NCI-H1436 (cell line): ENCODE results near the gene HCN1.

Source experiments
- DNase-seq: peaks from one replicate; lab custom pipeline; 2025; lab: John Stamatoyannopoulos, UW

The HCN1 gene

DNA sequence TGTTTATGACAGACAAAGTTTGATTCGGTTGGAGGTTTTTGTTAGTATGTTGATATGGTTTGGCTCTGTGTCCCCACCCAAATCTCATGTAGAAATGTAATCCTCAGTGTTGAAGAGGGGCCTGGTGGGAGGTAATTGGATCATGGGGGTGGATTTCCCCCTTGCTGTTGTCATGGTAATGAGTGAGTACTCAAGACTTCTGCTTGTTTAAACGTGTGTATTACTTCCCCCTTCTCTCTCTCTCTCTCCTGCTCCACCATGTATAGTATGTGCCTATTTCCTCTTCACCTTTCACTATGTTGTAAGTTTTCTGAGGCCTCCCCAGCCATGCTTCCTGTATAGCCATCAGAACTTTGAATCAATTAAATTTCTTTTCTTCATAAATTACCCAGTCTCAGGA lies 415.1 kb downstream of the HCN1 start:
- DNase-seq, result no peak

DNA sequence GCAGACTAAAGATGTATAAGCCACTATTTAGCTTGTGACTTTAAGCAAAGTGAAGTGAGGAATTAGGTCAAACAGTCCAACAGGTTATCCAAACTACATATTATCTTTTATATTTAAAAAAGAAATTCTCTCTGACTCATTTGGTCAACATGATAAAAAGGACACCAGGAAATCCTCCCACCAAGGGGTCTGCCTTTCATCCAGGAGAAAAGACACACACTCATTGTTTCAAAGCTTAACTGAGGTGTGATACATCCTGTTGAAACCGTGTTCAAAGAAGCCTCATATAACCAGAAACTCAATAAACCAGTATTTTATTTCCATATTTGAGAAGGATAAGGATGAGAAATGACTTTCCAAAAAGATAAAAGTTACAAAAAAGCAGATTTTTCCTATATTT lies 417.1 kb downstream of the HCN1 start:
- no peak for DNase-seq

DNA sequence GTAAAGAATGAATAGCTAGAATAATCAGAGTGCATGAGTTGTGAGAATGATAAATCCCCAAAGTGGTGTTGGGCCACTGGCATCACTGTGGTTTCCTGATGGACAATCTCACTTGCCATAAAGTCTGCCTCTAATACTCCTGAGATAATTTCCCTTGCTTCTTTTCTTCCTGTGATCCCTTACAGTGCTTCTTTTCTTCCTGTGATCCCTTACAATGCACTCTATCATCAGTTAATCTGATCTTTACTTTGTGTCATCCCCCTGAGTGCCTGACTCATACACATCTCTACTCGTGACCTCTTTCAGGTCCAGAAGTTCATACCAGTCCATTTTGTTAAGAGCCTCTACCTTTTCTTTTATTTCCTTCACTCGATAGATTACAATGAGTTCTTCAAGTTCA lies 418.3 kb downstream of the HCN1 start:
- DNase-seq, result no peak

DNA sequence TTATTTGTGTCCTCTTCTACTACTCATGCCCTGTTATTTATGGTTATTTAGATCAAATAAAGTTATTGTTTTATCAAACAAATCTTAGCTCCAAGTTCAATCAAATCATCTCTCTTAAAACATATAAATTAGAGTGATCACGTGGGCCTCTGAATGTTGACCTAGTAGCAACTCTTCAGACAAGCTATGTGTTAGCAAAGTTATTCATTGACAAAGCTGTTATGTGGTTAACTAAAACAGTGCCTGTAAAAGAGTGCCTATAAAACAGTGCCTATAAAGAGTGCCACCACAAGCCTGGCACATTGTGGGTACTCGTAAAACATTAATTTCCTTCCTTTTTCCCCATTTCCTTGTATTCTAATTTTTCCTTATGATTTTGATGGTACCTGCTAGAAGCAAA lies 421.9 kb downstream of the HCN1 start:
- DNase-seq, result no peak

DNA sequence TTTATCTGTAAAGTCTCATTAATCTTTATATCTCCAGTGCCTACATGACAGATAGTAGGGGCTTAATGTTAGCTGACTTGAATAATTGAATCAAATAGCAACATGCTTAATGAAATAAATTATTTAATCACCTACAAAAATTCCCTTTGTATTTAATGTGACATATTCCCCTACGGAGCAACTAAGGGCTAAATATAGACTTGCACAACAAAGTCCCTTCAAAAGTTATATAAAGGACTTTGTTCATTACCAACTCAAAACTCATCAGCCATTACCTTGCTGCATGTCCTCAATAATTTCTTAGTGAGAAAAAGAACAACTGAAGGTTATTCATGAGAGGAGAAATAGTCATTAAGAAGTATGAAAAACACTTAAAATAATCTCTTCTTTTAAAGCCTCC lies 424.6 kb downstream of the HCN1 start:
- no peak for DNase-seq

DNA sequence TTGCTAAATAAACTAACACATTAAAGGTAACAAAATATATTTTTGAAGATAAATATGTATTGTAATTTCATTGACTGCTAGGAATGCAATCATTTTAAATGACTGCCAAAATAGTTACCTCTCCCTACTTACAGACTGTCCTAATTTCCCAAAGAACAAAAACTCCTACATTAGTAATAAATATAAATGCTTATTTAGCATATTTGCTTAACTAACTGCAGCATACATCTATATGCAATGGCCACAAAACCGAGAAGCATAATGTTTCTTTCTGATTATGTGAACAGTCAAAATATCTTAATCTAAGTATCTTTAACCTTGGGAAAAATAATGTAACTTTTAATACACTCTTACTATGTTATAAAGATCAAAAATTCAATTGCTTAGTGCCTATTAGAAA lies 431.7 kb downstream of the HCN1 start:
- no peak for DNase-seq

DNA sequence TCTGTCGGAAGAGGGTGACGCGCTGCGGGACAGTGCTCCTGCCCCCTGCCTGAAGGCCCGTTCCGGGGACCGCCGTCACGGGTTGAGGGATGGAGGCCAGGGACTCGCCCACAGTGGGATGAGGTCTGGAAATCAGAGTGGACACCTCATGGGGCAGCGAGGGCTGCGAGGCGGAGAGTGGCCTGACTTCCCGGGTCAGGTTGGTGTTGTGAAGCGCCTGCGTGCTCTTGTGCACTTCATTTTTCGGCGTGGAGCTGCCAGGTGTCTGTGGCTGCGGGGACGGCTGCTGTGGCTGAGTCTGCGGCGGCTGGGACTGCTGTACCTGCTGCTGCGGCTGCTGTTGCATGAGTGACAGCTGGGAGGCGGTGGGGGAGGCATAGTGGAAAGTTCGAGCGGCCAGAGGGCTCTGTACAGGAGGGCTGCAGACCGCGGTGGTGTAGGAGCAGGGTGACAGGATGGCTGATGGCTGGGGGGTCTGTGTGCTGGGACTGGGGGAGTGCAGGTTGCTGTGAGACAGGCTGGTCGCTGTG lies 434.1 kb downstream of the HCN1 start:
- no peak for DNase-seq

DNA sequence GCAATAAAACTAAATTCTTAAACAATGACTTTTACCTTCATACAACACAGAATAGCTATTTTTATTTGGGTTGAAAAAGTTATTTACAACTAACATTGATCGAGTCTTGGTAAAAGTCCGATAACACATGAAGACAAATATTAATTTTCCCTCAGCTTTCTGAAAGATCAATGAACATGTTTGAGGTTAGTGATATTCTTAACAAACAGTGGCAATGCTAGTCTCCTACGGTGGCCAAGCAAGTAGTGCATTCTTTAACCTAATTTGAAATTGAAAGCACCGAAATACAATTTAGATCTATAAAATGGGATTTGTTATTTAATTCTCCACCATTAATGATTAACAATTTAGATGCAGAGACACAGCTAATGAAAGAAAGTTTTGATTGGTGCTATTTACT lies 435.1 kb downstream of the HCN1 start:
- DNase-seq, result no peak

DNA sequence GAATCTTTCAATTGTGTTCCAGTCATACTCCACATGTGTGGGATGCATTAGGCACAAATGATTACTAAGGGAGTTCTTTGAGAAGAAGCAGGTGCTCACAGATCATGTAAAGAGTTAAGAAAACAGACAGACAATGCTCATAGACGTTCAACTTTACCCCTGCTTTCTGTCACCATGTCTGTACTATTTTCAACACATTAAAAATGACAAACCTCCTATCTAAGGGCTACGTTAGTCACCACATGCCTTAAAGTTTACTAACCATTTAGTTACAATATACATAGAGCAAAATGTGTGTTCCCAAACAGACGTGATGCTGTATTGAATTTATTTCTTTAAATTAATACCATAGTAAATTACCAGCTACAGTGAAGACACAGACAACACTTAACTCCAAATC lies 435.9 kb downstream of the HCN1 start:
- DNase-seq, result no peak

DNA sequence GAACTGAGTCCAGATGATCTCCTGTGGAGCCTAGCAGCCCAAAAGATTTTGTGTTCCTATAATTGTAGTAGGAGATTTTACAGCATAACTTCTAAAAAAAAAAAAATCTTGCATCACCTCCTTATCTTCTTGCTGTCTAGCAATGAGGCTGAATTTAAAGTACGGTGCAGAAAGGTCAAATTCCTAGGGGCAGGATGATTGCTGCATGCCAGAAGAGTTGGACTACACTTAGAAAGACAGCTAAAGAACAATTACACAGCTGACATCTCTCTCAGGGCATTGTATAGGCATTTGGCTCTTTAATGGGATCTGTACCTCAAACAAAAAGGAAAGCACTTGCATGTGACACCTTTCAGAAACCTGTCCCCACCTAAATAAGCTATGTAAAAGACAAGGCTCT lies 443.2 kb downstream of the HCN1 start:
- DNase-seq, result no peak

DNA sequence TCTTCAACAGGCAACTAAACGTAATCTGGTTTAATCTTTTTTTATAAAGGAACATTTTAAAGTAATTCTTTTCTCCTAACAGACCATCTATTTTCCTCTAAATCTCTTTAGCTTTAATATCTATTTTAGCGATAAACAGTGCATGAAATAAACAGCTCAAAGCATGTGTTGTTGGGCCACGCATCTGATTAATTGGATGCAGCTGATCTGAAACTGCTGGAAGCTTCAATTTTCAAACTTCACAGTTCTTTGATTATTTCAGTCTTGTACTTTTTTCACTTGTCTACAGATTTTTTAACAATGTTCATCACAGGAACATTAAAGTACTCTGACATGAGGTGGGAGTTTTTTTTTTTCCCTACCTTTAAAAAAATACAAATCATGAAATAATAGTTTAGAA lies 443.6 kb downstream of the HCN1 start:
- DNase-seq, result no peak

DNA sequence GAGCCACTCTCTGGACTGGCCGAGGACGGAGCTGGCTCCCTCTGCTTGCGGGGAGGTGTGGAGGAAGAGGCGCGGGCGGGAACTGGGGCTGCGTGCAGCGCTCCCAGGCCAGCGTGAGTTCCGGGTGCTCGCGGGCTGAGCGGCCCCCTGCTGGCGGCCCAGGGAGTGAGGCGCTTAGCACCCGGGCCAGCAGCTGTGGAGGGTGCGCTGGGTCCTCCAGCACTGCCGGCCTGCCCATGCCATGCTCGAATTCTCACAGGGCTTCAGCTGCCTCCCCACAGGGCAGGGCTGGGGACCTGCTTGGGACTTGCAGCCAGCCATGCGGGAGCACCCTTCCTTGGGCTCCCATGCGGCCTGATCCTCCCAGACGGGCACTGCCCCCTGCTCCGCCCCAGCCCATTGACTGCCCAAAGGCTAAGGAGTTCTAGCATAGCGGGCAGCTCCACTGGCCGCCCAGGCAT lies 470.6 kb downstream of the HCN1 start:
- DNase-seq, result no peak

DNA sequence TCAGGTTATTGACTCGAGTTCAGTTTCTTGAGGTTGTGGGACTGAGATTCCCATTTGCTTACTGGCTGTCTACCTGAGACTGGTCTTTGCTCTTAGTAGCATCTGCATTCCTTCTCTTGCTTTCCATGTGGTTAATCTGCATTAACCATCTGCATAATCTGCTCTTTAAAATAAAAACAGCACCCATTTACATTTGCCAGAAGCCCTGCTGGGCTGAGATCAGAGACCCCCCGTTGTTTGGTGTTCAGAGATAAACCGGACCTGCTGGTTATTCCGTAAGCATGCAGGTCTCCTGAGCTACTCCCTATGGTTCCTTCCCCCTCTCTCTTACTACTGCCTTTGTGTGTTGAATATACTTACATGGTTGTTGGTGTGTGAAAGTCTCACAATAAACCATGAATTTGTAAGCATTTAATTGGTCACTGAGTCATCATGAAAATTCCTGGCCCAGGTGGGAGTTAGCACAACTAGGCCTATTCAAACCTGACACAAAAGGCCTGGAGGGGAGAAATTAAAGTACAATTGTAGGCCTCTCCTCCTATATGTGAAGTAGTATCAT lies 490.7 kb downstream of the HCN1 start:
- DNase-seq, result no peak
